Bone marrow (tissue), 2 donors: ENCODE data around the gene SASH1.

Experiments
- DNase-seq, 2 donors: peaks; one replicate each; lab custom pipeline; 2025; lab: John Stamatoyannopoulos, UW

Gene SASH1

GRCh38 chr6:148497257-148497656 is 154.6 kb downstream of the SASH1 start:
- DNase-seq: no peak

GRCh38 chr6:148497717-148498116 is 155.1 kb downstream of the SASH1 start:
- DNase-seq: no peak

DNA sequence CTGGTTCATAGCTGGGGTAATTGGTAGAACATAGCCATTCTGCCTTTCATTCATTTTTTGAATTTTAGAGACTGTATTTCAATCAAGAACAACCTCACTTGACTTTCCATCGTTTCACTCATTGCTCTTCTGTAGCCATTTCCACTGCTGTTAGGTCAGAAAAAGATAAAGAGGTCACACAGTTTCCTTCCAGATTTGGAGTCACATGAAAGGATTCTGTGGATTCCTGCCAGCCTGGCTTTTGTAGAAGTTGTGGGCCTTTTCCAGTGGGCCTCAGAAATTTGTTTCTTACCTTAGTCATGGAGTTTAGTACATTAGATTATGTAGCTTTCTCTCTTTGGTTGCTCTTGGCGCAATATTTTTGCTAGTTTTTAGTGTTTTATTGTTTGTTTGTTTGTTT is 157.8 kb downstream of the SASH1 start:
- no peak for DNase-seq

DNA sequence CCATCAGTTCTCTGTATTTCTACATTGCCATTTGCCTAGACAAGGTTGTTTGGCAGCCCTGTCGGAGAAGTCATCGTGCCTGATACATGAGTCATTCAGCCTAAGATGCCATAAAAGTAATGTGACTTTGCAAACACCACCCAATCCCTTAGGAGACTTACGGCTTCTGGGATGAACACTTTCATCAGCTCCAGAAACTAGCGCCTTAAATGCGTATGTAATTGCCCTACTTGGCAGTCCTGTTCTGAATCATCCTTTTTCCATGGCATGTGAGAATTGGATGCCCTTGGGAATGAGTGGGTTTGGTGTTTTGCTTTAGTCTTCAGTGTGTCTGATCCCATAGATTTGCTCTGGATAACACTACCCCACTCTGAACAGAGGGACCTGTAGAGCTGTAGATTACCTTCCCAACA is 158.5 kb downstream of the SASH1 start:
- no peak for DNase-seq

DNA sequence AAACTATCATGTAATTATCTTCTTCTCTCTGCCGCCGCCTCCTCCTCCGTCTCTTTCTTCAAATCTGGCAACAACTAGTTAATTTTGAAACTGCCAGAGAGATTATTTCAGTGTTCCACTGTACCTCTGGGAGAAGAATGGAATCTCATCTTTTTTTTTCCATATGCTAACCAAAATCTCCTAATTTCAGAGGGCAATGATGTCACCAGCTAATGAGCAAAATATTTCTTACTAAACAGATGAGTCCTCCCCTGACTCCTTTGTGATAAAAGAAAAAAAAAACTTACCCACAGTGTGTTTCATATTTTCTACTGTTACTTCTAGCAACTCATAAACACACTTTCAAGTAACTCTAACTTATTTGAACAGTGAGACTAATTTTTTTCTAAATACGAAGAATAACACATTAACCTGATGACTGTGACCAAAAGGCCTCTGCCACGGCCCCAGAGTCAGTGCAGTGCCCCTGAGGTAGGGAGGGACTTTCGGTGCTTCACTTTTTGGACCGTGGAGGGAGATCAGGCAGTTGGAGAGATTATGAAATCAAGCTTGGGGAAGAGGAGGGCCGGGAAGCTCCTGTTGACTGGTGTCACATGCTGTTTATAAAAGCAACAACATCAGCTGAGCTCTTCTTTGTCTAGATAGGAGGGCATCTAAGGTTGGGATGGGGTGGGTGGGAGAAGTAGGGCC is 159.6 kb downstream of the SASH1 start:
- DNase-seq: no peak

- DNase-seq: no peak
These were observed 160.1 kb downstream of the SASH1 start for GRCh38 chr6:148502773-148503135.

GRCh38 chr6:148503703-148504102 is 161.1 kb downstream of the SASH1 start:
- no peak for DNase-seq

GRCh38 chr6:148507774-148508173 is 165.1 kb downstream of the SASH1 start:
- no peak for DNase-seq

GRCh38 chr6:148508401-148509041 is 165.9 kb downstream of the SASH1 start:
- no peak for DNase-seq

GRCh38 chr6:148509119-148509799 is 166.6 kb downstream of the SASH1 start:
- DNase-seq: no peak

DNA sequence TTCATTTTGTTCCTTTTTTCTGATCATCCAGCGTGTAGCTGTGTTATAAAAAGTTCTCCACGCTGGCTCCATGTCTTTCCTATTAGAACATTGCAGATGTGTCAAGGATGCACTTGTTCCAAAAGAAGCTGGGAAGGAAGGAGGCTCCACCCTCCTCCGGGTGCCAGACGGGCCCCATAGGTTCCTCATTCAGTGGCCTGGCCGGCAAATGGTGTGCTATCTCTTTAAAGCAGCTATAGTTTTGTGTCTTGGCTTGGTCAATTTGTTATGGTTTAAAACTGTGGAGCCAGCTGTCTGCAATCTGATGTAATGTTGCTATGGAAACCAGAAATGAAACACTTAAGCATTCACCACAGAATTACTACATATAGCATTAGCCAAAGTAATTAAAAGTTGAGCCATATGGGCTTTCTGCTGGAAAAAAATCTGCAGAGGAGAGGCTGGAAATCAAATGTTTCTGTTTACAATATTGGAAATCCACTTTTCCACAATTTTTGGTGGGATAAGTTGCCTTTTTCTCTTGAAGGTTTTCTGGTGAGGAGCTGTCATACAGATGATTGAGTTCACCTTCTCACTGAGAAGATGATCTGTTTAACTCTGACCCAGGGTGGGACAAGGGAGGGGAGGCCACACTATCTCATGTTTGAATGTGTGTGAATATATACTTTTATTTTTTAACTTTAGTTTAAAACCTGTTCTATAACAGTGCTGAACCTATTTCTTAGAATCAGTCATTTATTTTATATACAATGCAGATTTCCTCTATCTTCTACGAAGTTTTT is 167.4 kb downstream of the SASH1 start:
- DNase-seq: no peak

- DNase-seq: no peak
These were observed 170.8 kb downstream of the SASH1 start for GRCh38 chr6:148513145-148514071.

DNA sequence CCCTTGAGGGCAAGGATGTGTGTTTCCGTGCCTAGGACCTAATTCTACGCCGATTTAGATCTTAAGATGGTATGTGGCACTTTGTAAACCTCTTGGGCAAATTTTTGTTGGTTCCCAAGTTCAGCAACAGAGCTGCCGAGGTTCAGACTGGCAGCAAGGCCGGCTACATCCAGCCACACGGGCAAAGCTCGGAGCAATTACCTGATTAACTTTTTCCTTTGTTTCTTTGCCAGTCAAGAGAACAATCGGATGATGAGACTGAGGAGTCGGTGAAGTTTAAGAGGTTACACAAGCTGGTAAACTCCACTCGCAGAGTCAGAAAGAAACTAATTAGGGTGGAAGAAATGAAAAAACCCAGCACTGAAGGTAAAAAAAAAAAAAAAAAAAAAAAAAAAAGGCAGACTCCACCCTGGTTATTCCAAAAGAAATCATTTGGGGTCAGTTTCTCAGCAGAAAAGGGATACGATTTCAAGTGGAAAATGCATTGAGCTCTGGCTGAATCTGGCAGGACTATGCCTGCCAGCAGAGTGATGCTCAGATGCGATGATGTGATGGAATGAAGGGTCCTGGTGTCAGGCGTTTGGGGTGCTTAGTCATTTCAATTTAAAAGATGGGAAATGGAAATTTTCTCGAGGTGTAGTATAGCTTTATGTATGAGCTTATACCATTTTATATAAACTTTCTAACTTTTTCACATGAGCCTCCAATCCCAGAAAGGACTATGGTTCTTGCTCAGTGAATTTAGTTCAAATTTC is 171.6 kb downstream of the SASH1 start:
- DNase-seq: no peak

DNA sequence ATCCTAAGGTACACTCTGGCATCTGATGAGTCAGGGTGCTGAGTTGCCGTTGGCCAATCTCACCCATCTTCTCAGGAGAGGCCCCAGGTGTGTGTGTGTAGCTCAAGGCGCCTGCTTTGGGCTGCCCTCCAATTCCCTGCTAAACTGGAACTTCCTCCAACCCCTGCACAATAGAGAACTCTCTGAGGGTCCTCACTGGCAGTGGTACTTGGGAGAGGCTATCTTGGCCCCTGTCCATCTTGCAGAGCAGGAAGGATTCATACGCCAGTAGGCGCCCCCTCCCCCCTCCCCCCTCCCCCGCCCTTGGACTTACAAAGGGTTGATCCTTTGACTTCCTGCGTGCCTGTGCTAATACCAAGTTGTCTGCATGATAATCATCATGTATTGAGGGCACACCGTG is 173.6 kb downstream of the SASH1 start:
- no peak for DNase-seq

GRCh38 chr6:148516617-148517016 is 174.0 kb downstream of the SASH1 start:
- no peak for DNase-seq

DNA sequence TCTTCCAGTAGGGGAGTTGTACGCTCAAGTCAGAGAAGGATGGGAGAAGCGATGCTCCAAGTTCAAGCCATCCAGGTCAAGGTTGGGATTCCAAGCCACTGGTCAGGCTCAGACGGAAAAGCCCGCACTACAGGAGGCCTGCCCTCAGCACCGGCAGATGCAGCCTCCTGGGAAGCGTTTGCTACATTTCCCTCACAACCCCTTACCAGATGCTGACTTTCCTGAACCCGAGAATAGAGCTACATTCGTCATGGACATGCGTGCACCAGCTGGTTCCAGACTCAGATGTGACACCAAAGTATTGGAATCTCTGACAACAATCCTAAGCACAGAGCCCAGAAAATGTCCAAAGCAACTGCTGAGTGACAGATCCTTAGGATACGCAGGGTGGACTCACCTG is 174.8 kb downstream of the SASH1 start:
- DNase-seq: no peak

DNA sequence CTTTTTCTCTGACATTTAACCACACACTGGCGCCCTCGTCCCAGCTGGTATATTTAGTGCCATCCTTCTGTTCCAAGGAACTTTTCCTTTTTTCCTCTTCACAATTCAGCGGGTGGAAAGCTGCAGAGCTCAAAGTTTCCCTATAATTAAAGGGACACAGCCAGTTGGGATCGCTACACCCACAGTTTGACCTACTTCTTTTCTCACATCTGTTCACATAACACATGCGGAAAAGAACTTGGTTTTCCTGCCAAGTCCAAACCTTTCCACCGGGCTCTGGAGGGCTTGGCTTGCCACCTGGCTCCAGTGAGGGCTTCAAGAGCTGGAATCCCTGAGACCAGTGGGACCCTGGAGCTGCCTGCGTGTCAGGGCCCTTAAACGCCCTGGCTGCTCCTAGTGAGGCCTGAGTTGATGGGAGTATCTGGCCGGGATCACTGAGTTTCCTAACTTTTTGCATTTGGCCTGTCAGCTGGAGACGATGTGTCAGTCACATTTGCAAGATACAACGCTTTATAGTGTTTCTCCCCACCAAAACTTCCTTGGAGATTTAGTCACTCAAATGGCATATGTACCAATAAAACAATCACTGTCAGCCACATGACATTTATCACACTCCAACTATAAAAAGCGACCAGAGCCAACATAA is 176.0 kb downstream of the SASH1 start:
- DNase-seq: no peak

DNA sequence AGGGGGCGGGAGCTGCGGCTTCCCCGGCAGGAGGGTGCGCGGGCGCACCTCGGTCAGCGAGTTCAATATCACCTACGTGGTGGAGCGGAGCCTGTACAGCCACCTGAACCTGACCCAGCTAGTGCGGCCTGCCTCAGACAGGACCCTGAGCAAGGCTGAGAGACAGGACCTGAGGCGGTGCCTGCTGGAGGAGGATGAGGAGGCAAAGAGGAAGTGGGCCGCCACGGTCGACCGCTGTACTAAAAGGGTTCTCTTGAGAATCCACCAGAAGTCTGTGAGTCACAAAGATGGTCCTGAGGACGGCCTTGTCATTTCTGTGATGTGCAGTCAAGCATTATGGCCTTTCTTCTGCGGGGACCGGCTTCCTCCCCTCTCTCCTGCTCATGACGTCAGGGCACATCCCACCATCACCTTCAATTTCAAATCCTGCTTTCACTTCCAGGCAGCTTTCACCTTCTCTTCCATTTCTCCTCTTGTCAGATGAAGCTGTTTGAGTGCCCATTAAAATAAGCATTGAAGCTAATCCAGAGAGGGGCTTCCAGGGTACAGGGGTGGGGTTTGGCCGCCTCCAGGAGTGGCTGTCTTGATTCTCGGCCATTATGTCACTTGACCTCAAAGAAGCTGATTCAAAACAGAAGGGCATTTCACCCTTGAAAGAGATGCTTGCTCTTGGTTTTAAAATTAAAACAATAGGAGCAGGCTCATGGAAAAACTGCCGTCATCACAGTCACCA is 177.6 kb downstream of the SASH1 start:
- DNase-seq: no peak

- DNase-seq: no peak
These were observed 178.5 kb downstream of the SASH1 start for GRCh38 chr6:148521158-148521557.

- DNase-seq: no peak
These were observed 178.9 kb downstream of the SASH1 start for GRCh38 chr6:148521586-148521985.
